Esophagus squamous epithelium (tissue), 5 donors: ENCODE data around the gene KLRC4. TPM values are rescaled to one million over a fixed set of nuclear protein-coding genes. Genes with fewer than 3 reads are reported as not detected.
A peak's percentile ranks its signal among the peaks of the same experiment; 100 is the strongest.

Experiments used
- DNase-seq: peaks from one replicate; lab custom pipeline; 2025; lab: John Stamatoyannopoulos, UW
- H3K27ac ChIP-seq, 4 donors: fragments of 200-600 bp; sonication (generic); one replicate each; pipeline ENCODE4 v1.5.1; 2016 to 2019; ENCODE audit warnings: mild to moderate bottlenecking in 1 of 4
- H3K27me3 ChIP-seq, 4 donors: fragments of 200-600 bp; sonication (generic); 1 replicate in 3 of 4; 2 replicates in 1 of 4; pipeline versions ENCODE4 v1.5.1 to v1.6.0; 2017 to 2021; ENCODE audit warnings: antibody characterized with exemption in 1 of 4
- H3K36me3 ChIP-seq, 3 donors: fragments of 200-600 bp; sonication (generic); one replicate each; pipeline ENCODE4 v1.5.1; 2016 to 2019
- H3K4me1 ChIP-seq, 3 donors: fragments of 200-600 bp; sonication (generic); one replicate each; pipeline ENCODE4 v1.5.1; 2017 to 2019
- H3K4me3 ChIP-seq, 4 donors: fragments of 200-600 bp; sonication (generic); 1 replicate in 3 of 4; 2 replicates in 1 of 4; pipeline ENCODE4 v1.5.1; 2016 to 2019; ENCODE audit warnings: mild to moderate bottlenecking in 2 of 4, moderate library complexity in 1 of 4
- H3K9me3 ChIP-seq, 3 donors: fragments of 200-600 bp; sonication (generic); one replicate each; pipeline ENCODE4 v1.5.1; 2016 to 2019
- CTCF ChIP-seq, 6 experiments: fragments of 450-650 bp in 4 of 6; fragments of 200-600 bp in 2 of 6; sonication (generic) in 2 of 6; IDR thresholded peaks; one replicate each; pipeline ENCODE4 v1.5.1; 2016 to 2019; ENCODE audit warnings: antibody characterized with exemption in 6 of 6, mild to moderate bottlenecking in 4 of 6, moderate library complexity in 4 of 6
- POLR2A ChIP-seq, 4 donors: fragments of 450-650 bp; IDR thresholded peaks; one replicate each; pipeline ENCODE4 v1.6.1; 2017; ENCODE audit warnings: antibody characterized with exemption in 4 of 4, mild to moderate bottlenecking in 4 of 4, moderate library complexity in 3 of 4
- WGBS, 2 donors: methylation state at CpG; one replicate each; pipeline ENCODE4 v1.1.5; 2018; 5-methylcytosine and 5-hydroxymethylcytosine counted together
- intact Hi-C: fragments of 100-400 bp; cut with DNase I; formaldehyde crosslinking; loops from one replicate; pipeline ENCODE4 v1.15.0; 2022
- total RNA-seq, 4 donors: library from RNA; depleted of rRNA; stranded (reverse); fragments of >200 nt; gene quantifications; one replicate each; pipeline ENCODE4 v1.1.0, GENCODE V29; 2016
- donor health status: DM: yes; HTN: yes; CAD: no.

The KLRC4 gene
- total RNA-seq, 4 donors from 2014 or later, result 1.0 to 4.2 TPM; not detected in 2

GRCh38 chr12:10363658-10363913, 46.0 kb downstream of the KLRC4 start:
- H3K36me3 ChIP-seq, result no peaks in the 10 kb centered on the region
- intact Hi-C loops, result no loop called here
- no peak for DNase-seq
- no peaks in the 10 kb centered on the region for H3K9me3 ChIP-seq
- no peaks in the 10 kb centered on the region for H3K27me3 ChIP-seq
- no peak for TF ChIP-seq POLR2A (IDR thresholded peaks at IDR 0.05)
- H3K4me1 ChIP-seq, result peaks cover 9 to 67% (median 19%) of the 10 kb centered on the region in 3 donors
- H3K27ac ChIP-seq, result peak overlapping the region; percentile 90 to 97 (median 94)
- peak overlapping the region; percentile 44 to 70 (median 59) for H3K4me3 ChIP-seq
- WGBS, 2 donors, result 31 to 39% methylated on average over 4 to 5 of the region's 5 CpGs

GRCh38 chr12:10362828-10363657, 46.5 kb downstream of the KLRC4 start:
- DNase-seq, result no peak
- Histone ChIP-seq H3K4me1 (peaks cover 9 to 67% (median 19%) of the 10 kb centered on the region in 3 donors), H3K4me3 (peak overlapping the region in 3 of 4 donors; percentile 12 to 70 (median 60)), H3K27me3 (no peaks in the 10 kb centered on the region), H3K27ac (peak overlapping the region; percentile 90 to 97 (median 94)), H3K36me3 (no peaks in the 10 kb centered on the region), H3K9me3 (no peaks in the 10 kb centered on the region)
- TF ChIP-seq CTCF (IDR thresholded peaks at IDR 0.05) (no peak), POLR2A (IDR thresholded peaks at IDR 0.05) (no peak)
- intact Hi-C loops, result no loop called here
- 33 to 40% methylated on average over 9 of the region's 9 CpGs for WGBS, 2 donors

- TF ChIP-seq POLR2A (IDR thresholded peaks at IDR 0.05) (no peak), CTCF (IDR thresholded peaks at IDR 0.05) (no peak)
- Histone ChIP-seq H3K4me3 (peak overlapping the region in 3 of 4 donors; percentile 9 to 19 (median 12)), H3K27ac (peak overlapping the region; percentile 72 to 97 (median 92)), H3K4me1 (peaks cover 9 to 67% (median 19%) of the 10 kb centered on the region in 3 donors), H3K9me3 (no peaks in the 10 kb centered on the region), H3K36me3 (no peaks in the 10 kb centered on the region), H3K27me3 (no peaks in the 10 kb centered on the region)
- DNase-seq, result no peak
- 35 to 60% methylated on average over 3 of the region's 3 CpGs for WGBS, 2 donors
- intact Hi-C loops, result no loop called here
Observed at GRCh38 chr12:10362325-10362724, 47.2 kb downstream of the KLRC4 start.

- no peaks in the 10 kb centered on the region for H3K27me3 ChIP-seq
- peaks cover 9 to 62% (median 18%) of the 10 kb centered on the region in 3 donors for H3K4me1 ChIP-seq
- no peaks in the 10 kb centered on the region for H3K36me3 ChIP-seq
- TF ChIP-seq POLR2A (IDR thresholded peaks at IDR 0.05) (no peak), CTCF (IDR thresholded peaks at IDR 0.05) (no peak)
- intact Hi-C loops, result no loop called here
- no peaks in the 10 kb centered on the region for H3K9me3 ChIP-seq
- 23 to 58% methylated on average over 4 of the region's 4 CpGs for WGBS, 2 donors
- peak overlapping the region; percentile 72 to 97 (median 92) for H3K27ac ChIP-seq
- no peak for DNase-seq
- H3K4me3 ChIP-seq, result peak overlapping the region in 2 of 4 donors; percentile 12 to 27
Observed at GRCh38 chr12:10361622-10362021, 47.9 kb downstream of the KLRC4 start.

- H3K9me3 ChIP-seq, result no peaks in the 10 kb centered on the region
- 30 to 42% methylated on average over 3 to 4 of the region's 4 CpGs for WGBS, 2 donors
- H3K36me3 ChIP-seq, result no peaks in the 10 kb centered on the region
- peak overlapping the region; percentile 72 to 97 (median 92) for H3K27ac ChIP-seq
- no peaks in the 10 kb centered on the region for H3K27me3 ChIP-seq
- DNase-seq, result no peak
- TF ChIP-seq CTCF (IDR thresholded peaks at IDR 0.05) (no peak), POLR2A (IDR thresholded peaks at IDR 0.05) (no peak)
- peaks cover 9 to 60% (median 14%) of the 10 kb centered on the region in 3 donors for H3K4me1 ChIP-seq
- no peak overlapping the region for H3K4me3 ChIP-seq
- intact Hi-C loops, result no loop called here
Observed at GRCh38 chr12:10361084-10361483, 48.5 kb downstream of the KLRC4 start.
